Activated CD4-positive, CD25-positive, alpha-beta regulatory T cell (primary cell): Measurements from ENCODE around the gene TUBGCP4.

ENCODE experiments used
- DNase-seq, 4 experiments: peaks; one replicate each; lab custom pipeline; 2025; lab: John Stamatoyannopoulos, UW

Gene TUBGCP4

DNA sequence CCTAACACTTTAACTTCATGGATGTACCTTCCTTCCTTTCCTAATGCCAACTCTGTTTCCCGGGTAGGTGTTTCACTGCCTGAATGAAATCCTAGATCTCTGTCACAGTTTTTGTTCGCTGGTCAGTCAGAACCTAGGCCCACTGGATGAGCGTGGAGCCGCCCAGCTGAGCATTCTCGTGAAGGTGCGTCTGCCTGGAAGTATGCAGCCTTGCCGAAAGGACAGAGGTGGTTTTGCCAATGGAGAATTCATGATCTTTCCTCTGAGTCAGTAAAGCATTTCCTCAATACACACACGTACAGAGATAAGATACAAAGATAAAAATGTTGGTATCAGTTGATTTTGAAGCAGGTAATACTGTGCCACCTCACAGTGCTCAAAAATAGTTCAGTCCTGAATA is 32.7 kb downstream of the TUBGCP4 start:
- DNase-seq: no peak

DNA sequence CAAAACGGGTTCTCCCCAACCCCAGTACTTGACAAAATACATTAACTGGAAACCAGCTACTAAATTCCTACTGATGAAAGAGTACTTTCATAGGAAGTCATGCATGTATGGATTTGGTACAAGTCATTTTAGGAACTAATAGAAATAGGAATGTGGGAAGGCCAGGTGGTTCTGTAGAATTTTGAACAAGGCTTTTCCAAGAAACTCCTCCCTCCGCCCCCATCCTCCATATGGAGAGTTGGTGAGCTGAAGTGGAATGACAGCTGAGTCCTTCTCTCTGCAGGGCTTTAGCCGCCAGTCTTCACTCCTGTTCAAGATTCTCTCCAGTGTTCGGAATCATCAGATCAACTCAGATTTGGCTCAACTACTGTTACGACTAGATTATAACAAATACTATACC is 33.2 kb downstream of the TUBGCP4 start:
- DNase-seq: no peak

DNA sequence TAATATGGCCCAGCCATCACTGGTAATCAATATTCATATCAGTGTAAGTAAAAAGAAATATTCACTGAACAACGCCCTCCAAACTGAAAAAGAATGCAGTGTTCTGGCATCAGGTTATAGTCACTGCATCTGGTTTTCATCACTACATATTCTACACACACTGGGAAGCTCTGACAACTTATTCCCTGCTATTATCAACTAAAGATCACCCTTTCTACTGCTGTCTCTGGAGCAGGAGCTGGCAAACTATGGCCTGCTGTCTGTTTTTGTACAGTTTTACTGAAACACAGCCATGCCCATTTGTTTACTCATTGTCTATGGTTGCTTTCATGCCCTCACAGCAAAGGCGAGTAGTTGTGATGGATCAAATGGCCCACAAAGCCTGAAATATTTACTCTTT is 35.3 kb downstream of the TUBGCP4 start:
- no peak for DNase-seq

DNA sequence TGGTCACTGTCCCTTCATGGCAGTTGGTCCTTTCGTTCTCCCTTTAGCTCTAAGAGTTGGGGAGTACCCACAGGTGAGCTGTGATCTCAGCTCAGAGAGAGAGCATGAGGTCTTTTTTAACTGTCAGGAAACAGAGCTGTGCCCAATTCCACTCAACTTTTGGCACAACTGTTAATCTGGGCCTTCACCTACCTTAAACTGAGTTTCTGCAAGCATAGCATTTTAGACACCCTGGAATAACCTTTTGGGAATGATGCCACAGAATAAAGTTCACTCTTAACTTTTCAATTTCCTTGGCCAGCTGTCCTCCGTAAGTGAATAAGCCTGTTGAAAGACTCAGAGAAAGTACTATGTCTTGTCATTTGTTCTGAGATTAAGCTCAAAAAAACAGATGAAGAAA is 35.9 kb downstream of the TUBGCP4 start:
- no peak for DNase-seq

DNA sequence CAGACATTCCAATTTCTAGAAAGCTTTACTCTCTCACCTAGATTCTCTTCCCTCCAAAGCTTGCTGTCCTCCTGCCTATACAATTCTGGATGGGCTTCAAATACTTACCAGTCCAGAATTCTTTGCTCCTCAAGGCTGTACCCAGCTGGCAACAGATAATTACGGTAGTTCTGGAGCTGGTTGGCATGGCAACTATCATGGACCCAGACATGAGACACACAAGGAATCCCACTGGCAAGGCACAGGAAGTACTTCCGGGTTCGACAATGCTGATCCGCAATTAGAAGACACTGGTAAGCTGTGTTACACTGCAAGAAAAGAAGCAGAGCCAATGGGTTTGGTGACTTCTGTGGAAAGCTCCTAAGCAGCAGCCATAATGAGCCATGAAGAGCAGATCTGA is 37.9 kb downstream of the TUBGCP4 start:
- DNase-seq: no peak

DNA sequence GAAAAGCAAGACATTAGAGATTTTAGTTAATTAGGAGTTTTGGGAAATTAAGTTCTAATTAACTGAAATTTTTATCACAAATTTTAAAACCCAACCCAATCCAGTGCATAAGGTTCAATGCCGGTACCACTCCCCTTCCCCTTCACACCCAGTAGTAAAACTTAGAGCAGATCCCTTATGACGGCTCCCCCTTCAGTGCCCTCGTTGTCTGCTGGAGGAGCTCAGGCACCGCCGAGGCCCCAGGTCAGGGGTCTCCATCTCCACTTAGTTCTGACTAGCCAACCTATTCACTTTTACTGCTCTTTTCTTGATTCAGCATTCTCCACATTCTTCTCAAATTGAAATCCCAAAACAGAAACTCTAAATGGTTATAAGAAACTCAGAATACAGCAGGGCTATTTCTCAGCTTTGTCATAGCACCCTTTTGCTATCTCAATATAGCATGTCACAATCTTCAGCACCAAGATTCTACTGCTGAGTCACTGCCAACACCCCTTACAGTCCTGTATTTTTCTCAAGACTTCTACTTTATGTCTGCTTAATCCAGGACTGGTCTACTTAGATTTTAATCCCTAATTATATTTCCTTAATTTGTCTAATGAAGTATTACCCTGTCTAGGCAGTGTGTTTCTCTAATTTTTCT is 39.8 kb downstream of the TUBGCP4 start:
- DNase-seq: no peak

DNA sequence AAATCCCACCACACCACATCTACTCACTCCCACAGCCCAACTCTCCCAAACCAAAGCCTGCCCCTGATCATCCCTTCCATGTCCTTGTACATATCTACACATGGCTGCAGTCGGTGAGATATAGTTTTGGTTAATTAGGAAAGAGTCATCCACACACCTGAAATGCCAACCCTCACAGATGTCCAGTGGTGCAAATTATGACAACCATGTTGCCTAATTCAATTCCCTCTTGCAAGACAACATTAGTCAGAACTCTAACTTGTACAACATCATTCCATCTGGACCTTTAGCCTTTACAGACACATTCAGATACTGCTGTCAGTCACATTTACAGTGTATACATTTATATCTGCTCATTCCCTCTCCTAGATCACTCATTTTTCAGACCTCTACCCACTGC is 41.2 kb downstream of the TUBGCP4 start:
- no peak for DNase-seq

DNA sequence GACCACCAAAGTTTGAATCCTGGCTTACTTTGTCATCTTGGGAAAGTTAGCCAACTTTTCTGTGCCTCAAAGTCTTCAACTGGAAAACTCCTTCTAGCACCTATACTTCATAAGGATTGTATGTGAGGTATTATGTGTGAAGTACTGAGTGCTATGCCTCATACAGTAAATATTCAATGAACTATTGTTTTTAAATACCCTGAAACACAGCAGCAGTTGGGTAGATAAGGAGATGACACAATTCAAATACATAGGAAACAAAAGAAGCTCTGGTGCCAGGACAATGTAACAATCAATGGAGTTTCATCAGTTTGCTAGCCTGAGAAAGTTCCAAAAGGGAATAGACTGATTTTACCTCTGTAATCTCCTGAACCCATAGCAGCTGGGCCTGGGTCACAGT is 43.3 kb downstream of the TUBGCP4 start:
- DNase-seq: no peak

DNA sequence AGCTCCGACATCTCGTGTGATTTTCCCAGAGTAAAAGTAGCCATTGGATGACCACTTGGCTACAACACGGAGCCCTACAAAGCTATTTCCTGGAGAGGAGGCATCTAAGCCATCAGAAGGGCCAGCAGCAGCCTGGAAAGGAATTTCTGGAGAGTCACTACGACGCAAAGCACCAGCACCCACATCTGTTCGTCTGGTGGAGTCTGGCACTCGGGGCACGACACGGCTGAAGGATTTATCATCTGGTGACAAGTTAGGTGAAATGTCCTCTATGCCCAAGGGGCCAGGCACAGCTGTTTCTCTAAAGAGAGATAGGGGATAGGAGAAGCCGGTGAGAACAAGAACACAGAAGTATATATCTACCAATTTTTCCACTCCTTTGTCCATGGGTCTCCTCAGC is 49.5 kb downstream of the TUBGCP4 start:
- no peak for DNase-seq

DNA sequence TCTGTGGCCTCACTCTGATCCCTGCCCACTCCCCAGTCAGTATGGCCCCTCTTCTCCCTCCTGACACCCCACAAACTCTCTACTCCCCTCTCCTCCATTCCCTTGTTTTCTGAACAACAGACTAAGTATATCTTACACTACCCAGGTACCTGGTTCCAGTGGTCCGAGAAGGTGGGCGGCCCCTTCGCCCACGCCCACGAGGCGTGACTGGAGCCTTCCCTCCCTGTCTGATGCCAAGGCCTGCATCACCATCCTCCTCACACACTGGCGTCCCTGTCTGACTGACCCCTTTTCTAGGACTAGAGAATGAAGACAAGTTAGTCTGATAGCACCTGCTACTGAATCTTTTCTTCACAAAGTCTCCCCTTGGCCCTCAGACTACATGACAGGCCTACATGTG is 50.0 kb downstream of the TUBGCP4 start:
- no peak for DNase-seq

DNA sequence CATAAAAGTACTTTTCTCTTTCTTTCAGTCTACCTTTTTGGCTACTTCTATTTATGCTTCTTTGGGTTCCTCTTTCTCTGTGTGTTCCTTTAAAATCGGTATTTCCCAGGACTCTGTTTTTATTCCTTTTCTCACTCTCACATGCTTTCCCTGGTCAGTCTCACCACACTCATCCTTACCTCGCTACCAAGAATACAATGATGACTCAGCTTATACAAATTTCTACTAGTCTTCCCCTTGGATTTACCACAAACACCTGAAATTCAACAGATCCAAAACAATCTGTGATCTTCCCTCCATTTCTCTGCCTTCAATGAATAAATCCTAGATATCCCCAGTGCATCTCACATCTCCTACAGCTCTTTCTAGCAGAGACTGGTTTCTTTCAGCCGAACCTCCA is 52.9 kb downstream of the TUBGCP4 start:
- no peak for DNase-seq

DNA sequence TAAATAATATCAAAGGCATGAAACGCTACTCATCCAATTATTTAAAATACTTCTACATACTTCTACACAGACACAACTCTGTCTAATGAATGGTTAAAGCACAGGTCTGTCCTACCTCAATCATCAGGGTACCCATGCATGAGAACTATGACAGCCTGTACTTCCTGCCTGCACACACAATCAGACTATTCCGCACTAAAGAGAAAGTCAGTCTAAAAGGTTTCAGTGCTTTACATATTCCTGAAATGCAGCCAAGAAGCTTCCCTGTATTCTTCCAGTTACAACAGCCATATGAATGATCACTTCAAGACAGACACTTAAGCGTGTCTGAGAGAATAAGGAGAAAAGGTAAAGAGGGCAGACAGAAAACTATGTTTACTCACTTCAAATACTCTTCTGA is 58.8 kb downstream of the TUBGCP4 start:
- DNase-seq: no peak

DNA sequence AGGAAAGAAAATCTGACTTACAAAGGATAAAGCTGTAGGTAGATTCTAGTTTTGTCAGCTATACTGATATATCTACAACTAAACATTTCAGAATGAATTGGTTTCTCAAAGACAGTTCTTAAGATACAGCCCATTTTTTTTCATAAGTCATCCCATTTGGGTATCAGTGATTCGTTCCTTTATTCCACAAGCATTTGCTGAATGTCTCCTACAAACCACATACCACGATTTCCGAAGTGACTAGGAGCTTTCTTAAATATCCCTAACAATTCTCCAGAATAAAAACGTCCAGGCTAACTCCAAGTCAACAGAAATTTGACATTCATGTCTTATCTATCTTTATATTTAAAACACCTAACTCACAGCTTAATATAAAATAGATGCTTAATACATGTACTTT is 62.3 kb downstream of the TUBGCP4 start:
- DNase-seq: no peak

DNA sequence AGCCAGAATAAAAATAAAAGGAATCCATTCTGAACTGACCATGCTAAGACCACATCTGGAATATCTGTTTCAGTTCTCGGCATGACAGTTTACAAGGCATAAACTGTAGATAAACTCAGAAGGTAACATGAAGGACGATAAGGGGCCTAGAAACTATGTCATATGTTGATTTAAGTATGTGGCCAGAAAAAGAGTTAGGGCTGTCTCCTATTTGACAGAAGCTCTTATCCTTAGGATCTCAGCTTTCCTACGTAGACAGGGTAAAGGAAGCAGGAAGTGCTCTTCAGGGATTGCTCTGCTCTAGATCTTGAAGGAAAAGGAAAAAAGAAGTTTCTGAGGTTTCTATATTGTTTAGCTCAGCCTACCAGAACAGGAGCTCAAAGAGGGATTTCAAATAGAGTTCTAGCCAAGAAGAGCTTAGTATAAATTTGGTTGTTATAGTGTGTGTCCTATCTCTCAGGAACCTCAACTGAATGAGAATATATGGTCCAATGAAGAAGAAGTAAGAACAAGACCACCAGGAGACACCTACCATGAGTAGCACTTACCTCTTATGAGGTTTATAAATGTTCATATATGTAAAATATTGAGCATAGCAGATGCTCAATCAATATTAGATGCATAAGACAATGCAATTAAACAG is 62.9 kb downstream of the TUBGCP4 start:
- DNase-seq: no peak

DNA sequence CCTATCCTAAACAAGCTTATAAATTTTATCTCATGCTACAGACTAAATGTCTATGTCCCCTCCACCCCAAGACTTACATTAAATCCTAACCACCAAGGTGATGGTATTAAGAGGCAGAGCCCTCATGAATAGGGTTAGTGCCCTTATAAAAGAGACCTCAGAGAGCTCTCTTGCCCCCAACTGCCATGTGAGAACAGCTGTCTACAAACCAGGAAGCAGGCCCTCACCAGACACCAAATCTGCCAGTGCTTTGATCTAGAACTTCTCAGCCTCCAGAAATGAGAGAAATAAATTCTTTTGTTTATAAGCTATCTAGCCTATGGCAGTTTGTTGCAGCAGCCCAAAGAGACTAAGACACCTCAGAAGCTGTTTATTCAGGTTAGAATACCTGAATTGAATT is 63.5 kb downstream of the TUBGCP4 start:
- no peak for DNase-seq

DNA sequence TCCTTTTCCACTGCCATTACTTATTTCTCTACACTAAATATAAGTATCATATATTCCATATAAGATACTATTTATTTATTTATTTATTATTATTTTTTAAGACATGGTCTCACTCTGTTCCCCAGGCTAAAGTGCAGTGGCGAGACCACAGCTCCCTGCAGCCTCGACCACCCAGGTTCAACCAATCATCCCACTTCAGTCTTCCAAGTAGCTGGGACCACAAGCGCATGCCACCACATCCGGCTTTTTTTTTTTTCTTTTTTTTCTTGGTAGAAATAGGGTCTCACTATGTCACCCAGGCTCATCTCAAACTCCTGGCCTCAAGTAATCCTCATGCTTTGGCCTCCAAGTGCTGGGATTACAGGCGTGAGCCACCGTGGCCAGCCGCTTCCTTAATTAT is 65.5 kb downstream of the TUBGCP4 start:
- no peak for DNase-seq

DNA sequence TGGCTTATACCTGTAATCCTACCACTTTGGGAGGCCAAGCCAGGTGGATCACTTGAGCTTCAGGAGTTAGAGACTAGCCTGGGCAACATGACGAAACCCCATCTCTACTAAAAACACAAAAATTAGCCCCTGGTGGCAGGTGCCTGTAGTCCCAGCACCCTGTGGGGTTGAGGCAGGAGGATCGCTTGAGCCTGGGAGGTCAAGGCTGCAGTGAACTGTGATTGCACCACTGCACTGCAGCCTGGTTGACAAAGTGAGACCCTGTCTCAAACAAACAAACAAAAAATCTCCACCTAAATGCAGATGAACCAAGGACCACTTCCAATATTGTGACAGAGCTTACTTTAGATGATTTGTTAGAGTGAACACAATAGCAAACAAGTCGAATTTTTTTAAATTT is 68.4 kb downstream of the TUBGCP4 start:
- DNase-seq: no peak

DNA sequence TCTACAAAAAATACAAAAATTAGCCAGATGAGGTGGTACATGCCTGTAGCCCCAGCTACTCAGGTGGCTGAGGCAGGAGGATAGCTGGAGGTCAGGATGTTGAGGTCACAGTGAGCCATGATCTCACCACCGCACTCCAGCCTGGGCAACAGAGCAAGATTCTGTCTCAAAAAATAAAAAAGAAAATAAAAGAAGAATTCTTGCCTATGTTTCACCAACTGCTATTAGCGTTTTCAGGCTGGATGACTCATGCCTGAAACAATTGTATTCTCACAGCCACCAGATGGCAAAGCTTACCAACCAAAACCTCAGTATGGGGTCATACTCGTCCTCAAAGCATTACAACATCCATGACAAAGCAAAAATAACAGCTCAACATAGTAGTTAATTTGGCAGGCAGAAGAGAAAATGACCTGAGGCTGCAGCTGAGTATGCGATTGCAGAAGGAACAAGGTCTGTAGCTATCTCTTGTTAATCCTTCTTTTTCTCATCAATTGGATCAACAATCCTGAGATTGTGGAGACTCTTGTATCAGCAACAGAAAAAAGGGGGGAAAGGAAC is 69.9 kb downstream of the TUBGCP4 start:
- no peak for DNase-seq

DNA sequence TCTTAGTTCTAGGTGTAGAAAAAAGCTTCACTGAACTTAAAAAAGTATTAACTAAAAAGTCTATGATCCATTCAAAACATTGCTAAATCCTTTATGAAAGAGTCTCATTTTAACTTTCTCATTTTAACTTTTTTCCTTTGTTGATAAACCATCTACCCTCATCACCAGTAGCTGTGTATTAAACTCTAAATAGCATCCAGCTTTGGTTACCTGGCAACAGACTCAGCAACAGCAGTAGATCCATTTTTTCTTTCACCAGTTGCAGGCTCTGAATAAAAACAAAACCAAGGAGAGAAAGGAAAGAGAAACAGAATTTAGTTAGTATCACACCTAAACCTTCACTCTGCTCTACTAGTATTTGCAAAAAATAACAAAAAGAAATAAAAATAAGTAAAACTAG is 70.4 kb downstream of the TUBGCP4 start:
- DNase-seq: no peak

DNA sequence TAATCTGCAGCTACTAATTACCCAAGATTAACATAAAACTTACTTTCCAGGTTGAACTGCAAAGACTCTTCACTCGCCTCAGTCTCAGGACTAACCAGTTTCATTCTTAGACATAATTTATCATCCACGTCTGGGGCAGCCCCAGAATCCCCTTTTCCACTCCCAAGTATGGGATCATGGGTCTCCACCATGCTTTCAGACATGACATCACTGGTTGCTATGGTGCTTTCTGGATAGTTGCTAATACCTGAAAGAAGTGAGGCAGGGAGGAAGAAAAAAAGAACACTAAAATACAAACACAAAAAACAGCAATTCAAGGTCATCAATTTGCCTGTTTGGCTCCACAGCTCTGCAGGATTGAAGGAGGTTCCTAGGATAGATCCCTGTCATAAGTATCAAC is 75.4 kb downstream of the TUBGCP4 start:
- no peak for DNase-seq

DNA sequence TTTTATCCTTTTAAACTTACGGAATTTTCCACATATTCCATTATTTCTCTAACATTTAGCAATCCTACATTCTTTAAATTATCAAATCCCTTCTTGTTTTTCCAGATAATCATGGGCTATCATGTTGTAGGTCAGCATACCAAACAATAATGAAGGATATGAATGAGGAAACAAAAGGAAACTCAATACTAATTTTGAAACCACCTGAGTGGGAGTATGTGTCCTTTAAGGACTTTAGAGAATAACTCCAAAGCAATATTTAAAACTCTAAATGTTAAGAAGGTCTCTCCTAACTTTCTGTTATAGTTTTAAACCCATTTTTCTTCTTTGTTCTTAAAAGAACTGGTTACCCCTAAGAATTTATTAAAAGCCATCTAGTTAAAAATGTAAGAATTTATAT is 79.1 kb downstream of the TUBGCP4 start:
- no peak for DNase-seq
